Bronchial epithelial cell (primary cell): ENCODE results near the gene UGT1A9. TPM values are rescaled to one million over a fixed set of nuclear protein-coding genes. Genes with fewer than 3 reads are reported as not detected.

ENCODE experiments used
- DNase-seq: peaks from one replicate; pipeline ENCODE4 v3.0.0-alpha.2; 2010; ENCODE audit warnings: low read depth
- FAIRE-seq: peaks from 2 replicates; lab custom pipeline; 2011; peaks lifted over from hg19 to GRCh38; lab: Jason Lieb, UNC
- H3K27me3 ChIP-seq: 2 replicates; pipeline ENCODE4 v1.5.1; 2011; ENCODE audit warnings: low read length; ENCODE audit not compliant: control insufficient read depth, insufficient read depth
- H3K36me3 ChIP-seq: 2 replicates; pipeline ENCODE4 v1.5.1; 2011; ENCODE audit warnings: low read length; ENCODE audit not compliant: control insufficient read depth, insufficient read depth
- H3K4me3 ChIP-seq: 2 replicates; pipeline ENCODE4 v1.5.1; 2011; ENCODE audit warnings: mild to moderate bottlenecking, low read depth, low read length, control low read depth
- total RNA-seq: library from RNA; depleted of rRNA; stranded (reverse); fragments of >200 nt; gene quantifications from 2 replicates; pipeline ENCODE4 v1.2.1, GENCODE V29; 2014
- TF ChIP-seq, protein P1 (sequence below): IDR thresholded peaks from 2 replicates; pipeline ENCODE4 v1.5.1; 2011; ENCODE audit warnings: mild to moderate bottlenecking, moderate library complexity, low read length, control low read depth, inconsistent platforms; ENCODE audit not compliant: insufficient read depth, severe bottlenecking

UGT1A9 gene
- total RNA-seq, 1 donor from 2014 or later = 0.26 TPM

DNA sequence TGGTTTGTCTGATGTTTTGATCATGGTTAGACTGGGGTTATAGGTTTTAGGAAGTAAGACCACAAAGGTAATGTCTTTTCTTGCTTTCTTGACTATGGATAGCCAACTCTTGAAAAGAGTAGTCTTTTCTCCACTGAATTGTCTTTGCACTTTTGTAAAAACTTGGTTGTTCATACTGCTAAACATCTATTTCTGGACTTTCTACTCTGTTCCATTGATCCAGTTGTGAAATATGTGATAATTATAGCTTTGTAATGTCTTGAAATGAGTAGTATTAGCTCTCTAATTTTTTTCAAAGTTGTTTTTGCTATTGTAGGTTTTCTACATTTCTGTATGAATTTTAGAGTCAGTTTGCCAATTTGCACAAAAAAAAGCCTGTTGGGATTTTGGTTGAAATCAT is 13.1 kb upstream of the UGT1A9 start:
- TF ChIP-seq, protein P1, sequence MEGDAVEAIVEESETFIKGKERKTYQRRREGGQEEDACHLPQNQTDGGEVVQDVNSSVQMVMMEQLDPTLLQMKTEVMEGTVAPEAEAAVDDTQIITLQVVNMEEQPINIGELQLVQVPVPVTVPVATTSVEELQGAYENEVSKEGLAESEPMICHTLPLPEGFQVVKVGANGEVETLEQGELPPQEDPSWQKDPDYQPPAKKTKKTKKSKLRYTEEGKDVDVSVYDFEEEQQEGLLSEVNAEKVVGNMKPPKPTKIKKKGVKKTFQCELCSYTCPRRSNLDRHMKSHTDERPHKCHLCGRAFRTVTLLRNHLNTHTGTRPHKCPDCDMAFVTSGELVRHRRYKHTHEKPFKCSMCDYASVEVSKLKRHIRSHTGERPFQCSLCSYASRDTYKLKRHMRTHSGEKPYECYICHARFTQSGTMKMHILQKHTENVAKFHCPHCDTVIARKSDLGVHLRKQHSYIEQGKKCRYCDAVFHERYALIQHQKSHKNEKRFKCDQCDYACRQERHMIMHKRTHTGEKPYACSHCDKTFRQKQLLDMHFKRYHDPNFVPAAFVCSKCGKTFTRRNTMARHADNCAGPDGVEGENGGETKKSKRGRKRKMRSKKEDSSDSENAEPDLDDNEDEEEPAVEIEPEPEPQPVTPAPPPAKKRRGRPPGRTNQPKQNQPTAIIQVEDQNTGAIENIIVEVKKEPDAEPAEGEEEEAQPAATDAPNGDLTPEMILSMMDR = no peak
- Histone ChIP-seq H3K27me3 (no peaks in the 10 kb centered on the region), H3K36me3 (no peaks in the 10 kb centered on the region), H3K4me3 (no peak overlapping the region)
- FAIRE-seq = no peak
- DNase-seq = no peak

DNA sequence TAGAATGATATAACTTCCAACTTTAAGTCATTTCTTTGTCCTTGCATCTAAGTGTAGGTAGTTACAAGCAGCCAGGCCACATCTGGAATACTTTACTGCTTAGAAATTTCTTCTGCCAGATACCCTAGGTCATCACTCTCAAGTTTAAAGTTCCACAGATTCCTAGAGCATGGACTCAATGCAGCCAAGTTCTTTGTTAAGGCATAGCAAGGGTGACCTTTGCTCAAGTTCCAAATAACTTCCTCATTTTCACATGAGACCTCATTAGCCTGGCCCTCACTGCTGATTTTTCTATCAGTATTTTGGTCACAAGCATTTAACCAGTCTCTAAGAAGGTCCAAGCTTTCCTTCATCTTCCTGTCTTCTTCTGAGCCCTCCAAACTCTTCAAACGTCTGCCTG is 7.8 kb upstream of the UGT1A9 start:
- H3K36me3 ChIP-seq = no peaks in the 10 kb centered on the region
- H3K27me3 ChIP-seq = no peaks in the 10 kb centered on the region
- no peak overlapping the region for H3K4me3 ChIP-seq
- no peak for FAIRE-seq
- no peak for DNase-seq
- TF ChIP-seq, protein P1 = no peak

DNA sequence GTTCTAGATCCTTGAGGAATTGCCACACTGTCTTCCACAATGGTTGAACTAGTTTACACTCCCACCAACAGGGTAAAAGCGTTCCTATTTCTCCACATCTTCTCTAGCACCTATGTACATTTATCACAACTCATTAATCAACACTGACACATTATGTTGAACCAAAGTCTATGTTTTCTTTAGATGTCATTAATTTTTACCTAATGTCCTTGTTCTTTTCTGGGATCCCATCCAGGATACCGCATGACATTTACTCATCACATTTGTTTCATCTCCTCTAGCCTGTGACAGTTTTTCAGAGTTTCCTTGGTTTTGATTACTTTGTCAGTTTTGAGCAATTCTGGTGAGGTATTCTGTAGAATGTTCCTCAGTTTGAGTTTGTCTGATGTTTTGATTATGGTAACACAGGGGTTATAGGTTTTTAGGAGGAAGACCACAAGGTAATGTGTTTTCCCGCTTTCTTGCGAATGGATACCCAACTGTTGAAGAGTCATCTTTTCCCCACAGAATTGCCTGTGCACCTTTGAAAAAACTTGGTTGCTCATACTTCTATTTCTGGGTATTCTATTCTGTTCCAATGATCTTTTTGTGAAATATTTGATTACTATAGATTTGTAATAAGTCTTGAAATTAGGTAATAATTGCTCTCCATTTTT is 3.0 kb upstream of the UGT1A9 start:
- FAIRE-seq = no peak
- TF ChIP-seq, protein P1 = no peak
- DNase-seq = no peak
- Histone ChIP-seq H3K27me3 (no peaks in the 10 kb centered on the region), H3K36me3 (no peaks in the 10 kb centered on the region), H3K4me3 (no peak overlapping the region)

DNA sequence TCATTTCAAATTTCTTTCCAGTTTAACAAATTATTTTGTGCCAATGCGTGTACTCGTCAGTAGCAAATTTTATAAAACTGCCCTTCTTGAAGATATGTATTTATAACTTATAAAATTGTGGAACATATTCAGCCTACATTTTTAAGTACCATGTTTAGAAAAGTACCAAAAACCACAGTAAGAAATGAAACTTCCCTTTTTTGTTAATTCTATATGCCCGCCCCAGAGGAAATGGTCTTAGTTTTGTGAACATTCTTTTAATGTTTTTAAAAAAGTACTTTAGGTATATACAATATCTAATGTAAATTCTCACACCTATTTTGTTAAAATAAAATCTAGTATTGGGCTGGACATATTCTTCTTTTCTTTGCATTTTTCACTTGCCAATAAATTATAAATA is 1.2 kb downstream of the UGT1A9 start:
- TF ChIP-seq, protein P1 = no peak
- H3K27me3 ChIP-seq = no peaks in the 10 kb centered on the region
- FAIRE-seq = no peak

DNA sequence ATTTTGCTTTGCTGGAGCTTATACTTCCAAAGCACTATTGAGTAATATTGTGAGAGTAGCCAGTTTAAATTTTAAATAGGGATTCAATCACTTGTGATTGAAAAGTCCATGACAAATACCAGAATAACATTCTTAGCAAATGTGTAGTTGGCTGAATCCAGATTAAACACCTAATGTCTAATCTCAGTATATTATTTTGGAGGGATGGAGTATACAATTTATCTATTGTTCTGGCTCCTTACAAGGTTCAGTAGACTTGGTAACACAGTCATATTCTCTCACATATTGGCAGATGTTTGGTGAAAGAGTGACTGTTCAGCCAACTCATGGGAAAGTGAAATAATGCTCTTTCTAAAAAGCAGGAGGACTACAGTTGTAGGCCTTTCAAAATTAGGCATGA is 2.2 kb downstream of the UGT1A9 start:
- DNase-seq (no peak), FAIRE-seq (no peak)
- Histone ChIP-seq H3K36me3 (no peaks in the 10 kb centered on the region), H3K27me3 (no peaks in the 10 kb centered on the region), H3K4me3 (no peak overlapping the region)
- TF ChIP-seq, protein P1 = no peak

More for the DNA sequence above, 1.2 kb downstream of the UGT1A9 start:
- no peak for DNase-seq
- Histone ChIP-seq H3K4me3 (no peak overlapping the region), H3K36me3 (no peaks in the 10 kb centered on the region)

DNA sequence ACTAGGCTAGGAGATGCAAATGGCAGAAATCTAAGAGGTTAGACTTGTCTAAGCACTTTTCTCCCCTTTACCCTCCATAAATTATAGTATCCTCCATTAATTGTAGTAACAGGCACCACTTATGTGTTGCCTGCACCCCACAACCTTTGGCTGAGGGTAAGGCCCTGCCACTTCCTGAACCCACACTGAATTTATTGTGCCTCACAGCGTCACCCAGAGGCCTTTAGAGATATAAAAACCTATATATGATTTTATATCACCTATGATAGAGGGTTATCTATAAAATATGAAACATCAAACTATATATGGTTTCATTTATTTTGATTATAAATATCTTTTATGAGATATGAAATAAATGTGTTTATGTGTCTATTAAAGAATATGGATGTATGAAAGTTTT is 2.6 kb downstream of the UGT1A9 start:
- FAIRE-seq = no peak
- Histone ChIP-seq H3K27me3 (no peaks in the 10 kb centered on the region), H3K4me3 (no peak overlapping the region), H3K36me3 (no peaks in the 10 kb centered on the region)
- no peak for DNase-seq
- TF ChIP-seq, protein P1 = no peak
